B cell (primary cell): ENCODE data around the gene STIMATE. TPM values are rescaled to one million over a fixed set of nuclear protein-coding genes. Genes with fewer than 3 reads are reported as not detected.

Experiments
- ATAC-seq: fragments of 200-7000 bp; cut with Tn5 transposase; one replicate; pipeline ENCODE4 v1.10.0; 2021; ENCODE audit warnings: low read depth, mild to moderate bottlenecking, moderate number of reproducible peaks, moderate library complexity
- CTCF ChIA-PET: fragments of 350-600 bp; sonication (Branson Sonifier 250); formaldehyde crosslinking; loops from one replicate; lab custom pipeline; 2021; ENCODE audit warnings: antibody characterized with exemption, inconsistent platforms; lab: Charles Lee
- POLR2A ChIA-PET: fragments of 350-600 bp; sonication (Branson Sonifier 250); formaldehyde crosslinking; loops from one replicate; lab custom pipeline; 2021; ENCODE audit warnings: antibody characterized with exemption; lab: Charles Lee
- DNase-seq: peaks from one replicate; pipeline ENCODE4 v3.0.0; 2013
- H2AFZ ChIP-seq: 2 replicates; pipeline ENCODE4 v1.6.1; 2012; ENCODE audit warnings: mild to moderate bottlenecking, low read depth, low read length; ENCODE audit not compliant: insufficient read depth, poor library complexity, severe bottlenecking
- H3K27ac ChIP-seq, 2 donors: 1 replicate in 1 of 2; 2 replicates in 1 of 2; pipeline ENCODE4 v1.5.1; 2012 to 2013; ENCODE audit warnings: low read length in 2 of 2, mild to moderate bottlenecking in 2 of 2, moderate library complexity in 1 of 2
- H3K27me3 ChIP-seq, 4 experiments: fragments of 200-600 bp in 1 of 4; sonication (generic) in 1 of 4; replicated peaks in 1 of 4; 1 replicate in 2 of 4; 2 replicates in 2 of 4; pipeline versions ENCODE4 v1.6.1 to v1.7.0; 2013 to 2016; ENCODE audit warnings: low read length in 3 of 4, mild to moderate bottlenecking in 2 of 4, mixed read lengths in 1 of 4, moderate library complexity in 1 of 4; ENCODE audit not compliant: insufficient read depth in 4 of 4, control insufficient read depth in 3 of 4; ENCODE audit errors: control extremely low read depth in 1 of 4
- H3K36me3 ChIP-seq, 2 experiments: replicated peaks in 1 of 2; 1 replicate in 1 of 2; 2 replicates in 1 of 2; pipeline versions ENCODE4 v1.6.1 to v1.7.1; 2013; ENCODE audit warnings: low read length in 1 of 2; ENCODE audit not compliant: insufficient read depth in 2 of 2, control insufficient read depth in 1 of 2; ENCODE audit errors: control extremely low read depth in 1 of 2, extremely low read depth in 1 of 2
- H3K4me1 ChIP-seq, 2 donors: fragments of 200-600 bp in 1 of 2; sonication (generic) in 1 of 2; 1 replicate in 1 of 2; 2 replicates in 1 of 2; pipeline versions ENCODE4 v1.5.1 to v1.6.1; 2013 to 2017; ENCODE audit warnings: low read length in 2 of 2; ENCODE audit not compliant: control insufficient read depth in 2 of 2, insufficient read depth in 2 of 2
- H3K4me2 ChIP-seq: replicated peaks from 2 replicates; pipeline ENCODE3; 2012; ENCODE audit warnings: mild to moderate bottlenecking, low read depth, low read length; ENCODE audit not compliant: poor library complexity, severe bottlenecking
- H3K4me3 ChIP-seq, 5 experiments: fragments of 200-600 bp in 1 of 5; sonication (generic) in 1 of 5; 1 replicate in 3 of 5; 2 replicates in 2 of 5; pipeline versions ENCODE4 v1.5.1 to v1.7.0; 2011 to 2016; ENCODE audit warnings: low read length in 4 of 5, mild to moderate bottlenecking in 4 of 5, low read depth in 2 of 5, control low read depth in 1 of 5, moderate library complexity in 1 of 5; ENCODE audit not compliant: insufficient read depth in 1 of 5; ENCODE audit errors: control extremely low read depth in 1 of 5, extremely low read depth in 1 of 5
- H3K79me2 ChIP-seq: fragments of 200-600 bp; sonication (generic); one replicate; pipeline ENCODE4 v1.6.0; 2016; ENCODE audit warnings: low read length; ENCODE audit not compliant: control insufficient read depth, insufficient read depth
- H3K9ac ChIP-seq: fragments of 200-600 bp; sonication (generic); 2 replicates; pipeline ENCODE4 v1.6.1; 2017; ENCODE audit warnings: mild to moderate bottlenecking, low read length, moderate library complexity
- H3K9me3 ChIP-seq, 3 donors: one replicate each; pipeline versions ENCODE4 v1.6.1 to v1.7.1; 2013; ENCODE audit warnings: low read length in 2 of 3; ENCODE audit not compliant: control insufficient read depth in 2 of 3, insufficient read depth in 1 of 3; ENCODE audit errors: control extremely low read depth in 1 of 3
- H4K20me1 ChIP-seq: 2 replicates; pipeline ENCODE4 v1.6.0; 2012; ENCODE audit warnings: mild to moderate bottlenecking, low read length; ENCODE audit not compliant: insufficient read depth, control insufficient read depth, poor library complexity, severe bottlenecking
- H3K27ac Mint-ChIP-seq: one replicate; pipeline ENCODE4 v1.8.0; 2021; ENCODE audit warnings: mixed read lengths
- H3K27me3 Mint-ChIP-seq: one replicate; pipeline ENCODE4 v1.8.0; 2021; ENCODE audit warnings: mixed read lengths
- H3K4me1 Mint-ChIP-seq: one replicate; pipeline ENCODE4 v1.8.0; 2021; ENCODE audit warnings: mixed read lengths
- H3K4me3 Mint-ChIP-seq: one replicate; pipeline ENCODE4 v1.8.0; 2021; ENCODE audit warnings: mixed read lengths
- H3K9me3 Mint-ChIP-seq: one replicate; pipeline ENCODE4 v1.8.0; 2022; ENCODE audit warnings: mixed read lengths; ENCODE audit not compliant: insufficient read depth
- EZH2 ChIP-seq: IDR thresholded peaks from 2 replicates; pipeline ENCODE4 v1.6.1; 2012; ENCODE audit warnings: borderline replicate concordance, low read depth, mild to moderate bottlenecking, moderate library complexity, low read length; ENCODE audit not compliant: insufficient read depth, poor library complexity, severe bottlenecking
- WGBS: methylation state at CpG from one replicate; pipeline ENCODE4 v1.1.5; 2013; ENCODE audit warnings: missing lambda C conversion rate; ENCODE audit not compliant: insufficient coverage; 5-methylcytosine and 5-hydroxymethylcytosine counted together
- intact Hi-C: fragments of 100-400 bp; cut with micrococcal nuclease; formaldehyde crosslinking; loops from one replicate; pipeline ENCODE4 v1.10.0; 2022
- polyA plus RNA-seq: library from polyadenylated mRNA; depleted of rRNA; stranded (reverse); fragments of >200 nt; gene quantifications from 2 replicates; pipeline ENCODE4 v1.2.3, GENCODE V29; 2012
- total RNA-seq, 2 donors: library from RNA; stranded (reverse); fragments of 120-200 nt in 1 of 2; gene quantifications; 1 replicate in 1 of 2; 2 replicates in 1 of 2; pipeline versions ENCODE4 v1.2.3 to v1.2.4, GENCODE V29; 2013 to 2022
- TF ChIP-seq, protein P1 (sequence below): fragments of 200-600 bp; IDR thresholded peaks from one replicate; pipeline ENCODE4 v1.8.0; 2022; ENCODE audit warnings: antibody characterized with exemption, mild to moderate bottlenecking

STIMATE gene
- total and polyA plus RNA-seq, 2 donors (not counting 1 experiment from before 2014, with no cell fraction given): 24.6 to 38.4 TPM

GRCh38 chr3:52790741-52791140 is 106.6 kb downstream of the STIMATE start:
- H3K79me2 ChIP-seq: no peaks in the 10 kb centered on the region
- H3K27ac ChIP-seq: no peak overlapping the region
- no peak overlapping the region for H3K4me3 Mint-ChIP-seq
- no peaks in the 10 kb centered on the region for H3K9me3 ChIP-seq
- no peak overlapping the region for H3K9ac ChIP-seq
- intact Hi-C loops: no loop called here
- TF ChIP-seq, protein P1, sequence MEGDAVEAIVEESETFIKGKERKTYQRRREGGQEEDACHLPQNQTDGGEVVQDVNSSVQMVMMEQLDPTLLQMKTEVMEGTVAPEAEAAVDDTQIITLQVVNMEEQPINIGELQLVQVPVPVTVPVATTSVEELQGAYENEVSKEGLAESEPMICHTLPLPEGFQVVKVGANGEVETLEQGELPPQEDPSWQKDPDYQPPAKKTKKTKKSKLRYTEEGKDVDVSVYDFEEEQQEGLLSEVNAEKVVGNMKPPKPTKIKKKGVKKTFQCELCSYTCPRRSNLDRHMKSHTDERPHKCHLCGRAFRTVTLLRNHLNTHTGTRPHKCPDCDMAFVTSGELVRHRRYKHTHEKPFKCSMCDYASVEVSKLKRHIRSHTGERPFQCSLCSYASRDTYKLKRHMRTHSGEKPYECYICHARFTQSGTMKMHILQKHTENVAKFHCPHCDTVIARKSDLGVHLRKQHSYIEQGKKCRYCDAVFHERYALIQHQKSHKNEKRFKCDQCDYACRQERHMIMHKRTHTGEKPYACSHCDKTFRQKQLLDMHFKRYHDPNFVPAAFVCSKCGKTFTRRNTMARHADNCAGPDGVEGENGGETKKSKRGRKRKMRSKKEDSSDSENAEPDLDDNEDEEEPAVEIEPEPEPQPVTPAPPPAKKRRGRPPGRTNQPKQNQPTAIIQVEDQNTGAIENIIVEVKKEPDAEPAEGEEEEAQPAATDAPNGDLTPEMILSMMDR: no peak
- no peak for TF ChIP-seq EZH2
- H2AFZ ChIP-seq: no peak overlapping the region
- no peaks in the 10 kb centered on the region for H3K27me3 Mint-ChIP-seq
- no peaks in the 10 kb centered on the region for H3K36me3 ChIP-seq
- no peaks in the 10 kb centered on the region for H3K4me1 Mint-ChIP-seq
- no peak for ATAC-seq
- H3K4me1 ChIP-seq: no peaks in the 10 kb centered on the region
- DNase-seq: no peak
- ChIA-PET CTCF (no interaction called here), POLR2A (no interaction called here)
- H3K4me2 ChIP-seq: no peak overlapping the region
- H3K9me3 Mint-ChIP-seq: no peaks in the 10 kb centered on the region
- H3K4me3 ChIP-seq: no peak overlapping the region
- WGBS: 93% methylated on average over 13 of the region's 13 CpGs
- no peak overlapping the region for H3K27ac Mint-ChIP-seq
- no peaks in the 10 kb centered on the region for H4K20me1 ChIP-seq
- H3K27me3 ChIP-seq: no peaks in the 10 kb centered on the region

DNA sequence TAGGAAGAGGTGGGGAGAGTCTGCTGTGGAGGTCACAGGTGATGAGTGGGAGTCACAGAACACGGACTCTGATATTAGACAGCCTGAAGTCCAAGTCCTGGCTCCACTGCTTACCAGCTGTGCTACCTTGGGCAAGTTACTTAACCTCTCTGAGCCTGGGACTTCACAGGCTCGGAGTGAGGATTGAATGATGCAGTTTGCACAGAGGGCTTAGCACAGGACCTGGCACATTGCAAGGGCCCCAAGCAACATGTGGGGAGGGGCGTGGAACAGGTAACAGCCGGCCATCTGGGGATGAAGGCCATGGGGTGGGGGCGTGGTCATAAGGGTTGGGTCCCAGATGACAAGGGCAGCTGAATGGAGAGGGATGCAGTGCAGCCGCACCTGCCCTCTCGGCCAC is 107.0 kb downstream of the STIMATE start:
- Histone ChIP-seq H3K4me1 (no peaks in the 10 kb centered on the region), H3K79me2 (no peaks in the 10 kb centered on the region), H2AFZ (no peak overlapping the region), H3K4me3 (no peak overlapping the region), H3K36me3 (no peaks in the 10 kb centered on the region), H3K27ac (no peak overlapping the region), H3K27me3 (no peaks in the 10 kb centered on the region), H3K4me2 (no peak overlapping the region), H3K9ac (no peak overlapping the region), H4K20me1 (no peaks in the 10 kb centered on the region), H3K9me3 (no peaks in the 10 kb centered on the region)
- ATAC-seq (no peak), DNase-seq (no peak)
- POLR2A ChIA-PET: no interaction called here
- H3K27ac Mint-ChIP-seq: no peak overlapping the region
- no peaks in the 10 kb centered on the region for H3K4me1 Mint-ChIP-seq
- CTCF ChIA-PET: no interaction called here
- H3K9me3 Mint-ChIP-seq: no peaks in the 10 kb centered on the region
- TF ChIP-seq, protein P1: no peak
- TF ChIP-seq EZH2: no peak
- intact Hi-C loops: no loop called here
- 90% methylated on average over 7 of the region's 7 CpGs for WGBS
- no peak overlapping the region for H3K4me3 Mint-ChIP-seq
- H3K27me3 Mint-ChIP-seq: no peaks in the 10 kb centered on the region
